Stimulated activated naive CD4-positive, alpha-beta T cell treated with Interleukin-2 at 50 U/mL for 16 hours (primary cell): ENCODE results near the gene CNTN2.

Experiments
- DNase-seq: peaks from one replicate; lab custom pipeline; 2025; lab: John Stamatoyannopoulos, UW

Gene CNTN2

GRCh38 chr1:205042911-205043806, at the start of gene CNTN2:
TSS of gene CNTN2 (plus strand) at chr1:205043212. CDS start at chr1:205053186, 9,974 bp downstream.
- DNase-seq: no peak

GRCh38 chr1:204994086-204994862, 48.7 kb upstream of the CNTN2 start:
- no peak for DNase-seq

DNA sequence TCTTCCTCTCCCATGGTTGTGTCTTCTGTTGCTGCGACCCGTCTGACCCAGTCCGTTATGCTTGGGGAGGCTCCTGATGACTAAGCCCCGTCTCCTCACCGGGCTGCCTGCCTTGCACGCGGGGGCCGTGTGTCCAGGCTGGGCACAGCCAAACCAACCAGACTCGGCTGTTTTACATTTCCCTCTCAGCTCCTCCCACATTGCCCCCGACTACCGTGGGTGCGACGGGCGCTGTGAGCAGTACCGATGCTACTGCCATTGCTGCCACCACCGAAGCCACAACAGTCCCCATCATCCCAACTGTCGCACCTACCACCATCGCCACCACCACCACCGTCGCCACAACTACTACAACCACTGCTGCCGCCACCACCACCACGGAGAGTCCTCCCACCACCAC, 46.0 kb upstream of the CNTN2 start:
- no peak for DNase-seq

DNA sequence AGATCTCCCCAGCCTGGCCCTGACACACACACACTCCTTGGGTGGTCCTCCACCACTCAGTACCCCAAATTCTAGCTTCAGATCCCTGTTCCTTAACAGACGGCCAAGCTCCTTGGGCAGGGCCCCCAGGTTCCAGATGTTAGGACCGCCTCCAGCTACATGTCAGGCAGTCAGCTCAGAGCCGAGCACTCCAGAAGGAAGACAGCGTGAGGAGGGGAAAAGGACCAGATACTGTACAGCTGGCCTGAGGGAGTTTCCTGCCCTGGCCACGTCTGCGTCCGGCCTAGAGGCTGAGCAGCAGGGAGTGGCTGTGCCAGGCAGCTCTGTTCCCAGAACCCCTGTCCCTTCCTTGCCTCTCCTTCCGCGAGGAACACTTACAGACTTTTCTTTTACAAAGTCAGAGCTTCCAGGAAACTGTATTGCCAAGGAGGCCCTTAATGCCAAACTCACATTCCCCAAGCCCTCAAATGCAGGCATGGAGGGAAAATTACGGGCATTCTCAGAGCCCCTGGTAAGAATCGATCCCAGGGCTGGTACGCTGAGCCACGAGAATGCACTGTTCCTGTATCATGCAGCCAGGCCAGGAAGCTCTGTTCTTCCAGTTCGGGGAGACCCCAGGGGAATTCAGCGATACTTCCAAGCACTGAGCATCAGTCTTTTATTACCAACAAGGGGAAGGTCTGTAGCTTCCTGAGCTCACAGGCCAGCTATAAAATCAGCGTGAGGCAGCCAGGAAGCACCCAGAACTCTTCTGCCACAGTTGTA, 45.2 kb upstream of the CNTN2 start:
- no peak for DNase-seq

DNA sequence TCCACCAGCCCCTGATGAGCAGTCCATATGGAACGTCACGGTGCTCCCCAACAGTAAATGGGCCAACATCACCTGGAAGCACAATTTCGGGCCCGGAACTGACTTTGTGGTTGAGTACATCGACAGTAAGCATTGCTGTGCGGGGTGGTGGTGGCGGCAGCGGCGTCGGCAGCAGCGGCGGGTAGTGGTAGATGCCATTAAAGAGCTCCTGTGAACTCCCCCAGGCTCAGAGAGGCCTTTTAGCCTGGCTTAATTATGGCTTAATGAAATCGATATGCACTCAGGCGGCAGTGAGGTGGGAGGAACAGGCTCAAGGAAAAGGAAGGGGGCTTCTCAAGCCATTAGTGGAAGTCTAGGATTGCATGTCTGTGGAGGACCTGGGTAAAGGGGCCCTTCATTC, 41.9 kb upstream of the CNTN2 start:
- no peak for DNase-seq

GRCh38 chr1:205002705-205003104, 40.3 kb upstream of the CNTN2 start:
- no peak for DNase-seq

DNA sequence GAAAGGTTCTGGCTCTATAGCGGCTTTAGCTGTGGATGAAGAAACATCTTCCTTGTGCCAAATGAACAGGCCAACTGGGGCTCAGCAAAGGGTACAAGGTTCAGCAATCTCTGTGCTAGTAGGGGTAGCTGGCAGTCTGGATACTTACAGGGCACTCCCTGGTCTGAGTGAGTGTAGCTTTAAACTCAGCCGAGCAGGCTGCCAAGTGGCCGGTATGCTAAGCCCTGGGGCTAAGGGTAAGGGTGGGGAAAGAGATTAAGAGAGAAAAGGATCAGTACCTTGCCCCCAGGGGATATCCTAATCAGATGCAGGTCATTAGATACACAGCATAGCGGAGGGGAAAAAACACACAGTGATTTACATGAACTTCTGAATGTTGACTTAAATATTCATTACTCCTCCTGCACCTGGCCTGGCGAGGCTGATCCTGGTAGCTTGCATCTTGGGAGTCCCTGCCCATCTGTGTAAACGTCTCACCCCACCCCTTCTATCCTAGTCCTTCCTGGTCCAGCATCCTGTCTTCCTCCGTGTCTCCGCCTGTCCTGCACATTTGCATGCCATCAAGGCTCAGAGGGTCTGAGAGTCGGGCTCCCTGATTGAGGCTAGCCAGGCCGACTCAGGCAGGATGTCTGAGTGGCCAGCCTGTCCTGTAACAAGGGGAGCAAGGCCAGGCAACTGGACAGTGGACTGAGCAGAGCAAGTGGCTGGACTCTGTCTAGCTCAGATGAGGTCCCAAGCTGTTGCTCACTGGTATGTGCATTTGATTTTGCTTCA, 39.5 kb upstream of the CNTN2 start:
- no peak for DNase-seq

GRCh38 chr1:205004351-205004750, 38.7 kb upstream of the CNTN2 start:
- no peak for DNase-seq

DNA sequence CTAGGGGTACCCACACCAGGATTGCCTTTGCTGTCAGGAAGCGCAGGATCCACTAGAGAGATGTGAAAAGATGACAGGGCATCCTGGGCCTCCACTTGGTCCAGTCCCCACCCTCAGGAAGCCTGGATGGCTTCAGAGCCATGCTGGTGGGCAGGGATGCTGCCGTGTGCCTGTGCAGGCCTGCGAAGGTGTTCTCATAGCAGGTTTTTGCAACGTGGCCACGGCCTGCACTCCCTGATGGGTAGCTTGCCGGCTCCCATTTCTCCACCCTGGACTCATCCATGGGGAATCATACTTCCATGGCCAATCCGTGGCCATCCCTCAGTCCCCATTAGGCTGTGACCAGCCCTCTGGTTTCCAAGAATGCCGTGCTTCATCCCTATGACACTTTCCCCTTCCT, 34.1 kb upstream of the CNTN2 start:
- no peak for DNase-seq

- no peak for DNase-seq
Measured at GRCh38 chr1:205009670-205010069, 33.3 kb upstream of the CNTN2 start.

DNA sequence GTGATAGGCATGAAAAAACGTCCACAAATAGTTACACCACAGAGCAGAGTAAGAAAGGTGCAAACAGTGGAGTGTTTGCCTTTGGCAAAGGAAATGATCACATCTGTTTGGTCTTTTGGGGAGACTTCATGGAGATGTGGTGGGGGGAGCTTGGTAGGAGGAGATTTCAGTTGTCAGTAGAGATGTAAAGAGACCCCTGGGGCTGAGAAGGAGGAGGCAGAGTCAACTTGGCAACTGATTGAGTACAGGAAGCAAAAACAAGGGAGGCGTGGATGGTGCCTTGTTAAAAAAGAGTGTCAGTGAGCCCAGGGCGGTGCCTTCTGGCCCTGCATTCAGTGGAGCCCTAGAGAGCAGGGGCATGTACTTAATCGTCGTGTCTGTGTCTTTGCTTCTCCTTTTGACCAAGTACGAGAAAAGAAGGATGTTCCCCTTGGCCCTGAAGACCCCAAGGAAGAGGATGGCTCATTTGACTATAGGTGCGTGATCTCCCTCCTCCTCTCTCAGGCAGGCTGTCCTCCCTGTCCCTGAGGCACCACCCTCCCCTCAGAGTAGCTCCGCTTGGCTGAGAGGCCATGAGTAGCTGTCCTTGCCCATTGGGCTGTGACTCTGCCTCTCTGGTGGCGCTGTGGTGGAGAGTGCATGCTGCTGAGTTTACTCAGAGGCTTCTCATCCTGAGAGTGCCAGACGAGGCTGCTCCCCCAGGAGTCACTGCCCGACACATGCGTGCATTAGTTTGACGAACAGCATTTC, 30.4 kb upstream of the CNTN2 start:
- no peak for DNase-seq

- no peak for DNase-seq
Measured at GRCh38 chr1:205013683-205014367, 29.2 kb upstream of the CNTN2 start.

DNA sequence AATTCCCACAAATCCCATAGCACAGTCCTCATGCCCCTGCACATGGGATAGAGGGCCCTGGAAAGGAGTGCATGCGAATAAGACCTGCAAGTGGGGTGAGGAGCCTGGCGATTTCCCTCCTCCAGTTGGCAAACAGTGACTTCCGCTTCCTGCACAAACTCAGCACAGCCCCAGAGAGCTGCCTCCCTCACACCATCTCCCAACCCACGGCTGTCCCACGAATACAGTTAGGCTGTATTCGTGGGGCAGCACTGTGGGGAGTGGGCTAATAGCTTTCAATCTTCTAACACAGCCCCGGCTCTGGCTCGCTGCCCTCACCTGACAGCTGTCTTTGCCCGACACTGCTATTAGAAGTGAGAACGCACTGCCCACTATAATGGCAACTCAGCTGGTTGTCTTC, 28.2 kb upstream of the CNTN2 start:
- no peak for DNase-seq

DNA sequence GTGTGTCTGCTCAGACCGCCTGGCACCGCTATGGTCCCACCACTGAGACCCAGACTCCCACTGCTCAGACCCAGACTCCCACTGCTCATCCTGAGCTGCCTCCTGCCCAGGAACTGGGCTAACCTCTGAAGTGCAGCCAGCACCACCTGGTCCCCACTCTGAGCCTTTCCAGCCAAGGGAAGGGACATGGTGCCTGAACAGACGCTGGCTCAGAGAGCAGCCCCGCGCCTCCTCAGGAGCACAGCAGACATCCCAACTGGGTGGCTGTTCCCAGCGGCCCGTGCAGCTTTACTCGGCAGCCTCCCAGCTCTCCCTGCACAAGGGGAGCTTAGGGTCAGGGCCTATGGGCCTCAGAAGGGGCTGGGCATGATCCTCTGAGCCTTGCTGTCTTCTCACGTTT, 27.8 kb upstream of the CNTN2 start:
- DNase-seq: no peak

DNA sequence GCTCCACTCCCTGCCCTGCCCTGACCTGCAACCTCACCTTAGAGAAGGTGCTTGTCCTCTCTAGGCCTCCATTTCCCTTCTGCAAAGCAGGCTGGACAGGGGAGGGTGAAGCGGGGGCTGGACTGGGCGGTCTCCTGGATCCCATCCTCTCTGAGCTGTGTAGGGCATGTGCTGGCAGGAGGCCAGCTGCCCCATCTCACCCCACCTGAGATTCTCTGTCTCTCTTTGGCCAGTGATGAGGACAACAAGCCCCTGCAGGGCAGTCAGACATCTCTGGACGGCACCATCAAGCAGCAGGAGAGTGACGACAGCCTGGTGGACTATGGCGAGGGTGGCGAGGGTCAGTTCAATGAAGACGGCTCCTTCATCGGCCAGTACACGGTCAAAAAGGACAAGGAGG, 26.9 kb upstream of the CNTN2 start:
- DNase-seq: no peak

GRCh38 chr1:205016584-205016983, 26.4 kb upstream of the CNTN2 start:
- no peak for DNase-seq

- DNase-seq: no peak
Measured at GRCh38 chr1:205017001-205017400, 26.0 kb upstream of the CNTN2 start.

GRCh38 chr1:205017766-205018165, 25.2 kb upstream of the CNTN2 start:
- no peak for DNase-seq

GRCh38 chr1:205018381-205018780, 24.6 kb upstream of the CNTN2 start:
- no peak for DNase-seq

DNA sequence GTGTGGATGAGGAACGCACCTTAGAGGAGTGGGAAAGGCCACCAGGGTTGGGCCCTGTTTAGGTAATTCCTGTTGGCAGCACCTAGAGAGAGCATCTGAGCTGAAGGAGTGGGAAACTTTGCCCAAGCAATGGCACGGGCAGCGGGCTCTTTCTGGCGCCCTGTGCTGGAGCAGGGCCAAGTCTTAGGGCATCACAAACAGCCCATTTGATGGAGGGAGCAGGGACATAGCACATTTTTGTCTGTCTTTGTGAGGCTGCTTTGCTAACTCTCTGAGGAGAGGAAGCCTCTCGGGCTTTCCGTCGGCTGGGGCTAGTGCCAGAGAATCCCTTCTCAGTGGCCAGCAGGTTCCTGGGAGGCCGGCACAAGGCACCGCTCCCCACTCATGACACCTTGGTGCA, 22.5 kb upstream of the CNTN2 start:
- no peak for DNase-seq
